ENCODE data around the gene PRUNE2.

DNA sequence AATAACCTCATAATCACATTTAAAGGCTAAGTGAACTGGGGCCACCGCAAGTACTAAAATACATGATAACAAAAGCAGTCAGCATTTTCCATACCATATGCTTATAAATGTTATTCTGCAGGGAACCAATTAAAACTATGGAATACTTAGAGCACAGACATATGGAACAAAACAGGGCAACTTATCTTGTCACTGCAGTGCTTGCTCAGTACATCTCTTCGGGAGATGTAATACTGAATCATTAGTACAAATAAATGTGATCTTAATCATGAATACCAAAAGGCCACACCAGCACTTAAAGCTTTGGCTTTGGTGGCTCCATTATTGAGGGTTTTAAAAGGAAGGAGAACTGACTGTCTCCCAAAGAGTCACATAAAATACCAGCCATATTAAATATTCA lies 32.1 kb downstream of the PRUNE2 start:
- TF ChIP-seq, protein P1, sequence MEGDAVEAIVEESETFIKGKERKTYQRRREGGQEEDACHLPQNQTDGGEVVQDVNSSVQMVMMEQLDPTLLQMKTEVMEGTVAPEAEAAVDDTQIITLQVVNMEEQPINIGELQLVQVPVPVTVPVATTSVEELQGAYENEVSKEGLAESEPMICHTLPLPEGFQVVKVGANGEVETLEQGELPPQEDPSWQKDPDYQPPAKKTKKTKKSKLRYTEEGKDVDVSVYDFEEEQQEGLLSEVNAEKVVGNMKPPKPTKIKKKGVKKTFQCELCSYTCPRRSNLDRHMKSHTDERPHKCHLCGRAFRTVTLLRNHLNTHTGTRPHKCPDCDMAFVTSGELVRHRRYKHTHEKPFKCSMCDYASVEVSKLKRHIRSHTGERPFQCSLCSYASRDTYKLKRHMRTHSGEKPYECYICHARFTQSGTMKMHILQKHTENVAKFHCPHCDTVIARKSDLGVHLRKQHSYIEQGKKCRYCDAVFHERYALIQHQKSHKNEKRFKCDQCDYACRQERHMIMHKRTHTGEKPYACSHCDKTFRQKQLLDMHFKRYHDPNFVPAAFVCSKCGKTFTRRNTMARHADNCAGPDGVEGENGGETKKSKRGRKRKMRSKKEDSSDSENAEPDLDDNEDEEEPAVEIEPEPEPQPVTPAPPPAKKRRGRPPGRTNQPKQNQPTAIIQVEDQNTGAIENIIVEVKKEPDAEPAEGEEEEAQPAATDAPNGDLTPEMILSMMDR (IDR thresholded peaks at IDR 0.05; ENCODE audit: poor library complexity): no peak
- no peak for TF ChIP-seq EZH2 (IDR thresholded peaks at IDR 0.05; ENCODE audit: borderline replicate concordance)
- TF ChIP-seq EZH2phosphoT487 (IDR thresholded peaks at IDR 0.05; ENCODE audit: low read depth, severe bottlenecking, unreplicated experiment): no peak

Data from hepatocyte (in vitro differentiated cells).